Smooth muscle cell (in vitro differentiated cells): Measurements from ENCODE around the gene DENND1B. TPM values are rescaled to one million over a fixed set of nuclear protein-coding genes. Genes with fewer than 3 reads are reported as not detected.
A peak's percentile ranks its signal among the peaks of the same experiment; 100 is the strongest.

Experiments used
- DNase-seq: peaks from one replicate; lab custom pipeline; 2025; ENCODE audit not compliant: unreplicated experiment; lab: John Stamatoyannopoulos, UW
- H2AFZ ChIP-seq: fragments of 200-600 bp; sonication (generic); 2 replicates; pipeline ENCODE4 v1.6.0; 2016; ENCODE audit warnings: antibody characterized with exemption, low read depth, mild to moderate bottlenecking
- H3F3A ChIP-seq: fragments of 200-600 bp; sonication (generic); 2 replicates; pipeline ENCODE4 v1.6.0; 2017; ENCODE audit warnings: antibody characterized with exemption, low read depth
- H3K27ac ChIP-seq: fragments of 200-600 bp; sonication (generic); 2 replicates; pipeline ENCODE4 v1.5.1; 2016; ENCODE audit warnings: low read depth, mild to moderate bottlenecking
- H3K27me3 ChIP-seq: fragments of 200-600 bp; sonication (generic); 2 replicates; pipeline ENCODE4 v1.6.1; 2016; ENCODE audit warnings: low read depth, mild to moderate bottlenecking
- H3K36me3 ChIP-seq: fragments of 200-600 bp; sonication (generic); 2 replicates; pipeline ENCODE4 v1.5.1; 2016; ENCODE audit warnings: low read depth
- H3K4me1 ChIP-seq: fragments of 200-600 bp; sonication (generic); 2 replicates; pipeline ENCODE4 v1.5.1; 2016; ENCODE audit warnings: low read depth
- H3K4me2 ChIP-seq: fragments of 200-600 bp; sonication (generic); 2 replicates; pipeline ENCODE4 v1.6.0; 2016; ENCODE audit warnings: mild to moderate bottlenecking
- H3K4me3 ChIP-seq: fragments of 200-600 bp; sonication (generic); 2 replicates; pipeline ENCODE4 v1.5.1; 2016; ENCODE audit warnings: mild to moderate bottlenecking
- H3K79me2 ChIP-seq: fragments of 200-600 bp; sonication (generic); 2 replicates; pipeline ENCODE4 v1.6.0; 2016; ENCODE audit warnings: low read depth, mild to moderate bottlenecking
- H3K9ac ChIP-seq: fragments of 200-600 bp; sonication (generic); 2 replicates; pipeline ENCODE4 v1.6.0; 2016; ENCODE audit warnings: low read depth
- H3K9me3 ChIP-seq: fragments of 200-600 bp; sonication (generic); replicated peaks from 2 replicates; pipeline ENCODE4 v1.5.1; 2016; ENCODE audit warnings: low read depth
- H4K20me1 ChIP-seq: fragments of 200-600 bp; sonication (generic); 2 replicates; pipeline ENCODE4 v1.6.0; 2016; ENCODE audit warnings: low read depth
- CTCF ChIP-seq: fragments of 200-600 bp; sonication (generic); IDR thresholded peaks from 2 replicates; pipeline ENCODE4 v1.5.1; 2017; ENCODE audit warnings: borderline replicate concordance, mild to moderate bottlenecking, antibody characterized with exemption; ENCODE audit not compliant: insufficient read depth, poor library complexity, severe bottlenecking
- WGBS: methylation state at CpG from one replicate; pipeline ENCODE4 v1.1.7; 2016; ENCODE audit warnings: low lambda C conversion rate; 5-methylcytosine and 5-hydroxymethylcytosine counted together
- polyA plus RNA-seq: library from polyadenylated mRNA; unstranded; fragments of >200 nt; fragmentation: Nextera tagmentation; extraction: Ambion mirVana; gene quantifications from 2 replicates; pipeline ENCODE4 v1.2.1, GENCODE V29; 2016
- total RNA-seq: library from RNA; depleted of rRNA; stranded (reverse); fragments of >200 nt; gene quantifications from 2 replicates; pipeline ENCODE4 v1.2.3, GENCODE V29; 2014

Gene DENND1B
- total RNA-seq, result 22.0 and 43.2 TPM in 2 replicates
- 7.5 and 8.7 TPM in 2 replicates for polyA plus RNA-seq

GRCh38 chr1:197775282-197776262 is at the start of gene DENND1B:
DENND1B (minus strand) TSS chr1:197775480; CDS start chr1:197775155, 325 bp downstream.
- peak within 1 kb of the TSS; percentile 79 for H2AFZ ChIP-seq
- DNase-seq, result no peak

GRCh38 chr1:197814306-197814705 is 39.0 kb upstream of the DENND1B start:
- Histone ChIP-seq H3K4me2 (no peak overlapping the region), H3K79me2 (no peaks in the 10 kb centered on the region), H3K9ac (no peak overlapping the region), H3K4me3 (no peak overlapping the region), H3K4me1 (no peaks in the 10 kb centered on the region), H3K9me3 (no peaks in the 10 kb centered on the region), H3K36me3 (no peaks in the 10 kb centered on the region), H3F3A (no peaks in the 10 kb centered on the region), H2AFZ (no peak overlapping the region), H3K27me3 (no peaks in the 10 kb centered on the region), H4K20me1 (no peaks in the 10 kb centered on the region), H3K27ac (no peak overlapping the region)
- 72% methylated on average over 2 of the region's 2 CpGs for WGBS
- no peak for DNase-seq
- no peak for TF ChIP-seq CTCF

More at GRCh38 chr1:197775282-197776262, at the start of gene DENND1B:
- peaks cover 5% of the 10 kb centered on the region for H4K20me1 ChIP-seq
- TF ChIP-seq CTCF, result no peak
- H3F3A ChIP-seq, result peaks cover 18% of the 10 kb centered on the region
- no peaks in the 10 kb centered on the region for H3K36me3 ChIP-seq
- no peaks in the 10 kb centered on the region for H3K27me3 ChIP-seq
- peaks cover 22% of the 10 kb centered on the region for H3K4me1 ChIP-seq
- H3K9ac ChIP-seq, result peak within 1 kb of the TSS; percentile 58
- peak within 1 kb of the TSS; percentile 98 for H3K4me2 ChIP-seq
- no peaks in the 10 kb centered on the region for H3K9me3 ChIP-seq
- peak within 1 kb of the TSS; percentile 71 for H3K27ac ChIP-seq
- H3K79me2 ChIP-seq, result peaks cover 30% of the 10 kb centered on the region
- H3K4me3 ChIP-seq, result peak within 1 kb of the TSS; percentile 66
- WGBS, result 11% methylated on average over 46 of the region's 51 CpGs

- H3K27me3 ChIP-seq, result no peaks in the 10 kb centered on the region
- 59% methylated on average over 5 of the region's 5 CpGs for WGBS
- DNase-seq, result no peak
Observed at GRCh38 chr1:197813741-197814140, 38.5 kb upstream of the DENND1B start.

More at GRCh38 chr1:197813741-197814140, 38.5 kb upstream of the DENND1B start:
- Histone ChIP-seq H3K9me3 (no peaks in the 10 kb centered on the region), H3F3A (no peaks in the 10 kb centered on the region), H4K20me1 (no peaks in the 10 kb centered on the region), H3K4me2 (no peak overlapping the region), H3K4me1 (no peaks in the 10 kb centered on the region), H3K4me3 (no peak overlapping the region), H3K36me3 (no peaks in the 10 kb centered on the region), H3K9ac (no peak overlapping the region), H3K79me2 (no peaks in the 10 kb centered on the region), H3K27ac (no peak overlapping the region), H2AFZ (no peak overlapping the region)
- no peak for TF ChIP-seq CTCF
